WI38 (cell line): ENCODE data around the gene PDE4C.

Experiments
- H3K4me3 ChIP-seq: 2 replicates; pipeline ENCODE4 v1.5.1; 2011; ENCODE audit warnings: low read depth, mild to moderate bottlenecking, control low read depth, low read length
- TF ChIP-seq, protein P1 (sequence below): IDR thresholded peaks from 2 replicates; pipeline ENCODE4 v1.5.1; 2012; ENCODE audit warnings: low read depth, mild to moderate bottlenecking, control low read depth, low read length

PDE4C gene

DNA sequence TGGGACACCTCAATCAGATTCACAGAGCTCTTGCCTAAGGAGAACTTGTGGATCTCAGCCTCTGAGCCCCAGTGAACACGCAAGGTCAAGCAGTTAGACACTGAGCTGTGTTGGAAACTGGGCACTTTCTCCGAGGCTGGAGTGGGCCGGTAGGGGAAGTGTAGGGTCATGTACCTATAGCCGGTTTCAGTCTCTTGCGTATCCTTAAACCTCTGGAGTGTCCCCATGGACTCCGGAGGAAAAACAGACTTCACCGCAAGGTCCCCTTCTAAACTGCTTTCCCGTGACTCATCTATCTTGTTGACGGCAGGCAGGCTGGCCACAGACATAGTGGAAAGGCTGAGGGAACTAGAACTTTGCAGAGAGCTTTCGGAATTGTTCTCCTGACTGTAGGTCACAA lies 36.7 kb upstream of the PDE4C start:
- TF ChIP-seq, protein P1, sequence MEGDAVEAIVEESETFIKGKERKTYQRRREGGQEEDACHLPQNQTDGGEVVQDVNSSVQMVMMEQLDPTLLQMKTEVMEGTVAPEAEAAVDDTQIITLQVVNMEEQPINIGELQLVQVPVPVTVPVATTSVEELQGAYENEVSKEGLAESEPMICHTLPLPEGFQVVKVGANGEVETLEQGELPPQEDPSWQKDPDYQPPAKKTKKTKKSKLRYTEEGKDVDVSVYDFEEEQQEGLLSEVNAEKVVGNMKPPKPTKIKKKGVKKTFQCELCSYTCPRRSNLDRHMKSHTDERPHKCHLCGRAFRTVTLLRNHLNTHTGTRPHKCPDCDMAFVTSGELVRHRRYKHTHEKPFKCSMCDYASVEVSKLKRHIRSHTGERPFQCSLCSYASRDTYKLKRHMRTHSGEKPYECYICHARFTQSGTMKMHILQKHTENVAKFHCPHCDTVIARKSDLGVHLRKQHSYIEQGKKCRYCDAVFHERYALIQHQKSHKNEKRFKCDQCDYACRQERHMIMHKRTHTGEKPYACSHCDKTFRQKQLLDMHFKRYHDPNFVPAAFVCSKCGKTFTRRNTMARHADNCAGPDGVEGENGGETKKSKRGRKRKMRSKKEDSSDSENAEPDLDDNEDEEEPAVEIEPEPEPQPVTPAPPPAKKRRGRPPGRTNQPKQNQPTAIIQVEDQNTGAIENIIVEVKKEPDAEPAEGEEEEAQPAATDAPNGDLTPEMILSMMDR, result no peak

DNA sequence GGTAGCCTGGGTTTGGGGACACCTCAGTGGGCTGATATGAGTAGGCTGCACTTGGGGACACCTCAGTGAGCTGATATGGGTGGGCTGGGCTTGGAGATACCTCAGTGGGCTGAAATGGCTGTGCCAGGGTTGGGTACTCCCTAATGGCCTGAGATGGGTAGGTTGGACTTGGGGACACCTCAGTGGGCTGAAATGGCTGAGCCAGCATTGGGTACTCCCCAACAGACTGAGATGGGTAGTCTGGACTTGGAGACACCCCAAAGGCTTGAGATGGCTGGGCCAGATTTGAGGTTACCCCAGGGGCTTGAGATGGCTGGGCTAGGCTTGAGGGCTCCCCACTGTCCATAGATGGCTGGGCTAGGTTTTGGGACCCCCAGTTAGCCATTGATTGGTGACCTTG lies 35.9 kb upstream of the PDE4C start:
- TF ChIP-seq, protein P1, result no peak
- H3K4me3 ChIP-seq, result no peak overlapping the region

More for the DNA sequence above, 36.7 kb upstream of the PDE4C start:
- no peak overlapping the region for H3K4me3 ChIP-seq

DNA sequence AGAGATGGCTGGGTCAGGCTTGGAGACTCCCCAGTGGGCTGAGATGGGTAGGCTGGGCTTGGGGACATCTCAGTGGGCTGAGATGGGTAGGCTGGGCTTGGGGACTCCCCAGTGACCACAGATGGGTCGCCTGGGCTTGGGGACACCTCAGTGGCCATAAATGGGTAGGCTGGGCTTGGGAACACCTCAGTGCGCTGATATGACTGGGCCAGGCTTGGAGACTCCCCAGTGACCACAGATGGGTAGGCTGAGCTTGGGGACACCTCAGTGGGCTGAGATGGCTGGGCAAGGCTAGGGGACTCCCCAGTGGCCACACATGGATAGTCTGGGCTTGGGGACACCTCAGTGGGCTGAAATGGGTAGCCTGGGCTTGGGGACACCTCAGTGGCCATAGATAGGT lies 35.2 kb upstream of the PDE4C start:
- TF ChIP-seq, protein P1, result no peak

DNA sequence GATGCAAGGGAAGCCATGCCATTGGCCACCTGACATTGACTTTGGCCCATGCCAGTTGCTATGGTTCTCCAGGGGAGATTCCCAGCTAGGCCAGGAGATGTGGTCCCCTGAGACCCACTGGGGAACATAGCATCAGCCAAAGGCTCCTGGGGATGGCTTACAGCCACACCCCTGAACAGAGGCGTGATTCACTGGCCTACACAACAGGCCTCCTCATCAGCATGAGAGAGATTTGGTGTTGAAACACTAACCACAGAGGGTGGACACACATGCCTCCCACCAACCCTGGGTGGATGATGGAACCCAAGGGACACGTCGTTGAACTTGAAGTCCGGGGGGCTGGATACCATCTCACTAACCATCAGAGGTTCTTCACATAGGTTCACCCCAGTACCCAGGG lies 33.7 kb upstream of the PDE4C start:
- TF ChIP-seq, protein P1, result no peak
- H3K4me3 ChIP-seq, result no peak overlapping the region

More for the DNA sequence above, 35.2 kb upstream of the PDE4C start:
- no peak overlapping the region for H3K4me3 ChIP-seq

DNA sequence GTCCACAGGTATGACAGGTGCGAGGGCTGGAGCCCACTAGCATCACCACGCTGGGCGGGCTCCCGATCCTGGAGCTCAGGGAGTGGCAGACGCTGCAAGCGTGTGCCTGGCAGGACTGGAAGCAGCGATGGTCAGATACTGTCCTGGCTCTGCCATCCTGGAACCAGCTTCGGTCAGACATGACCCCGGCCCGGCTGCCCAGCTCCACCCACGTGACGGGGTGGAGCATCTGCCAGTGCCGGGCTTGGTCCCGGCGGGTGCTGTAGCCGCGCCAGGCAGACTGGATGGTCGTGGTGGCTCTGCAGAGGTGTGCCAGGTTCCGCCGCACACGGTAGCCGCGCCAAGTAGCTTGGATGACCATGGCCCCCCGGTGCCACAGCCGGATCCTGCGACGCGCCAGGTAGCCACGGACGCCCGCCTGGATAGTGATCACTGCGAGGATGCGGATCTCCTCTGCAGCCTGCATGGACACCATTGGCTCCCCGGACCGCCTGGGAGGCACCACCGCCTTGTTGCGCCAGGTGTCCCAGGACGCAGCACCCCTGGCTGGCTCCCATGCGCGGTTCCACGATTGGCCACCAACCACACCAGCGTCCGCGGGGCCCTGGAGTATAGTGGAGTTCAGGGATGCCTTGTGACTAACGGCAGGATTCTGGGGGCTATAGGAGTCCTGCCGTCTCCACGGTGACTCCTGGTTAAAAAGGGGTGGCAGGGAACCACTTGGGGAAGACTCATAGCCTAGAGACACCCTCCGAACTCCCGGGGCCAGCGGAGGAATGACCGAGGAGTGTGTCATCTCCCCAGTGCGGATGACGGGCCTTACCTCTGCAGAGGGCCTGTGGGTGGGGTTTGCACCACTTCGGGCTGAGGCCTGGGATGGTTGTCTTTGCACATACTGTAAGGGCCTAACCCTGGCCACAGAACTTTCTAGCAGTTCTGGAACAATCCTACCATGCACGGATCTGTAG lies 31.5 kb upstream of the PDE4C start:
- no peak overlapping the region for H3K4me3 ChIP-seq
- TF ChIP-seq, protein P1, result no peak

DNA sequence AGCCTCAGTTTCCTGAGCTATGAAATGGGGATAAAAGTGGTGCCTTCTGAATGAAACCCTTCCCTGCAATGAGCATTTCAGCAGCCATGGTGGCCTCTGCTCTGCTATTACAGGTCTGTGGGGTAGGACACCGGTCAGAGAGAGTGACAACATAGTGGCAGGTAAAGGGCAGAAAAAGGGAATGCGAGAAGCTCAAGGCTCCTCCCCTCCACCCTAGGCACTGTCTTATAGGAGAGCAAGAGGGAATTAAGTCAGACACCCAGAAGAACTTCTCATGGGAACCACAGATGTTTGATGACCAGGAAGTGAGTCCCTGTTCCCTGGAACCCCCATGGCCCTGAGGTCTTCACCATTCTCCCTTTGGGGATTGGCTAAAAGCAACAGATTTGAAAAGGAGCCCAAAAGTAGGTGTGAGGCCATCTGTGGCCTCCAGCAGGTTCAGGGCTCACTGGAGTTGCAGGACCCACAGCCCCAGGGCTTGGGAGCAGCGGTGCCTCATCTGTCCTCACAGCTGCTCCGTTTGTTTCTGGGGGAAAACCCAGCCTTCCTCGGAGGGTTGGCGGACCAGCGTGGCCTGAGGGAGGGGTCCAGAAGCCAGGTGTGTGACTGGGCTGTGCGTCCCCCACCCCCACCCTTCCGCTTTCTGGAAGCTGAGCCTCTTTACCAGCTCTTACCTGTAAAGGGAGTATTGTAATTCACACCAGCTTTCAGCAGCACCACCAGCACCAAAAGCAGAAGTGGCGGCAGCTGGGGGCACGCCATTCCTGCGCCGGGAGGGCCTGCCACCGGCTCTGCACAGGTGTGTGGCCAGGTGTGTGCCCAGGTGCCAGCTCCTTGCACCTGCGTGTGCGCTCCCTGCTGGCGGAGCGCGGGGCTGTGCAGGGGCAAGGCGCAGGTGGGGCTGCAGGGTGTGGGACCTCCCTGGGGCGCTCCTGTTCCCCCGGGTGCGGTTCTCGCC lies 28.6 kb upstream of the PDE4C start:
- TF ChIP-seq, protein P1, result no peak
- no peak overlapping the region for H3K4me3 ChIP-seq
